Measurements from ENCODE around the gene SYNJ2BP. TPM values are rescaled to one million over a fixed set of nuclear protein-coding genes. Genes with fewer than 3 reads are reported as not detected.

Gene SYNJ2BP
- total RNA-seq, 1 donor from 2014 or later = 42.3 TPM

DNA sequence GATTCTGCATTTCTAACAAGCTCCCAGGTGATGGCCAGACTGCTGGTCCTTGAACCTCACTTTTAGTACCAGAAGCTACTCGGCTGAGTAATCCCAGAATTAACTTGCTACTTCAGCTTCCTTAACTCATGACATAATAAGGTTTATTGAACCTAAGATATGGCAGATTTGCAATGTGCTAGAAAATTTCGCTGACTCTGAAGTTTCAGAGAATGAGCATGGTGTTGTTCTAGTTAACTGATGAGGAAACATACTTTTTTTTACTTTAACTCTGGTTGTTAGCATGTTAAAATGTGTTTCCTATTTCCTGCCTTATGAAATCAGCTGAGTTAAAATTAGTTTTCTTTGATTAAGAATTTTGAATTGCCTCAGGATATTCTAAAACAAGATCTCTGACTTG, 34.4 kb downstream of the SYNJ2BP start:
- no peak overlapping the region for H3K27ac ChIP-seq
- ATAC-seq (no peak), DNase-seq (no peak)
- no peaks in the 10 kb centered on the region for H3K9me3 ChIP-seq
- H3K4me3 ChIP-seq = no peak overlapping the region
- intact Hi-C loops (cut with DNase I) = no loop called here
- H3K27me3 ChIP-seq = no peaks in the 10 kb centered on the region
- H3K4me1 ChIP-seq = no peaks in the 10 kb centered on the region
- TF ChIP-seq, protein P1, sequence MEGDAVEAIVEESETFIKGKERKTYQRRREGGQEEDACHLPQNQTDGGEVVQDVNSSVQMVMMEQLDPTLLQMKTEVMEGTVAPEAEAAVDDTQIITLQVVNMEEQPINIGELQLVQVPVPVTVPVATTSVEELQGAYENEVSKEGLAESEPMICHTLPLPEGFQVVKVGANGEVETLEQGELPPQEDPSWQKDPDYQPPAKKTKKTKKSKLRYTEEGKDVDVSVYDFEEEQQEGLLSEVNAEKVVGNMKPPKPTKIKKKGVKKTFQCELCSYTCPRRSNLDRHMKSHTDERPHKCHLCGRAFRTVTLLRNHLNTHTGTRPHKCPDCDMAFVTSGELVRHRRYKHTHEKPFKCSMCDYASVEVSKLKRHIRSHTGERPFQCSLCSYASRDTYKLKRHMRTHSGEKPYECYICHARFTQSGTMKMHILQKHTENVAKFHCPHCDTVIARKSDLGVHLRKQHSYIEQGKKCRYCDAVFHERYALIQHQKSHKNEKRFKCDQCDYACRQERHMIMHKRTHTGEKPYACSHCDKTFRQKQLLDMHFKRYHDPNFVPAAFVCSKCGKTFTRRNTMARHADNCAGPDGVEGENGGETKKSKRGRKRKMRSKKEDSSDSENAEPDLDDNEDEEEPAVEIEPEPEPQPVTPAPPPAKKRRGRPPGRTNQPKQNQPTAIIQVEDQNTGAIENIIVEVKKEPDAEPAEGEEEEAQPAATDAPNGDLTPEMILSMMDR (IDR thresholded peaks at IDR 0.05) = no peak
- peaks cover 35% of the 10 kb centered on the region for H3K36me3 ChIP-seq

DNA sequence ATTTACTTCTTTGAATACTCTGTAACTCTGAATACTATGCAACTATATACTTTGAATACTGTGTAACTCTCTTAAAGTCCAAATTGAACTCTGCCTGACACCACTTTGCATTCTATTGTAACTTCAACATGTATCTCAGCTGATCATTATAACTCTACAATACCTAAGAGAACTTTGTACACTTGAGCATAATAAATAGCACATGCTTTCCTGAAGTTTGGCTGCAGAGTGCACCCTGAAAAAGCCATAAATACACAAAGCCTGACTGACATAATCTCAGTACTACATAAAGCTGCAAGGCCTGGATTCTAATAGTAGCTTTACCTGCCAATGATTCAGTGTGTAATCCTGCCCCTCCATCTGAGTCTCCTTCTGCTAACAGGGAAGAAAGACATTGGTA, 36.1 kb downstream of the SYNJ2BP start:
- ATAC-seq = no peak

DNA sequence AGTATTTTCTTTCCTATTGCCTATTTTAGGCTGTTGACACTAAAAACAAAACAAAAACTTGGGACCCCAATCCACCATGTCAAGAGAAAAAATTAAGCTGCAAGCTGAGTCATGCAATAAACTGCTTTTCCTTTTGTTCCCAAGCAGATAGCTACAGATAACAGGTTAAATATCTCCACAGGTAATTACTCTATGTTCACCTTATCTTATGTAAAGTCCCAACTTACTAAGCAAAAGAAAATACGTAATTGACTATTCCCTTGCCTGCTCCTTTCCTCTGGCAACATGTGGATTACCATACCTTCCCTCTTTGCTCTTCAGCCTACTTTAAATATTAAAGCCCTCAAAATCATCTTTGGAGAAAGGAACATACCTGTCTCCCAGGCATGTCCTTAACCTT, 38.2 kb downstream of the SYNJ2BP start:
- H3K4me1 ChIP-seq = no peaks in the 10 kb centered on the region
- H3K4me3 ChIP-seq = no peak overlapping the region
- intact Hi-C loops (cut with DNase I) = no loop called here
- TF ChIP-seq, protein P1 (IDR thresholded peaks at IDR 0.05) = no peak
- H3K27ac ChIP-seq = no peak overlapping the region
- H3K36me3 ChIP-seq = peaks cover 46% of the 10 kb centered on the region
- no peaks in the 10 kb centered on the region for H3K27me3 ChIP-seq
- no peaks in the 10 kb centered on the region for H3K9me3 ChIP-seq
- DNase-seq = no peak
- ATAC-seq = no peak

More for the DNA sequence above, 36.1 kb downstream of the SYNJ2BP start:
- no peak overlapping the region for H3K27ac ChIP-seq
- no peaks in the 10 kb centered on the region for H3K9me3 ChIP-seq
- peaks cover 33% of the 10 kb centered on the region for H3K36me3 ChIP-seq
- no peaks in the 10 kb centered on the region for H3K4me1 ChIP-seq
- intact Hi-C loops (cut with DNase I) = no loop called here
- no peaks in the 10 kb centered on the region for H3K27me3 ChIP-seq
- DNase-seq = no peak
- TF ChIP-seq, protein P1 (IDR thresholded peaks at IDR 0.05) = no peak
- no peak overlapping the region for H3K4me3 ChIP-seq

Other genes starting within 250 kb of the SYNJ2BP start
- 1.8 TPM for gene SLC8A3, start 228.1 kb downstream of the SYNJ2BP start, total RNA-seq
- gene COX16, start 57.4 kb downstream of the SYNJ2BP start, total RNA-seq = 26.0 TPM
- not detected for gene ADAM21, start 35.1 kb upstream of the SYNJ2BP start, total RNA-seq
- 1.2 TPM for gene ADAM20, start 117.9 kb upstream of the SYNJ2BP start, total RNA-seq
- gene MED6, start 183.6 kb upstream of the SYNJ2BP start, total RNA-seq = 31.2 TPM
- 6.7 TPM for gene TTC9, start 224.8 kb upstream of the SYNJ2BP start, total RNA-seq

Data from upper lobe of right lung (tissue), 1 donor.